ENCODE data around the gene LGALS4.
"Not testable (repeated sequence)": the region's sequence is repeated elsewhere in the genome, so short reads cannot be mapped to it uniquely, and the experiment has no call there.

LGALS4 gene

GRCh38 chr19:38809592-38810252 is 3.0 kb downstream of the LGALS4 start:
- no peak for DNase-seq (ENCODE audit: low read depth, low spot score)
- no peak overlapping the region for H3K4me3 ChIP-seq
- no peaks in the 10 kb centered on the region for H3K36me3 ChIP-seq (ENCODE audit: insufficient read depth, low read length)
- H3K9ac ChIP-seq (ENCODE audit: insufficient read length), result no peak overlapping the region
- no peak overlapping the region for H3K27ac ChIP-seq
- no peak for TF ChIP-seq FOXP2 (optimal IDR thresholded peaks at IDR 0.05; ENCODE audit: control extremely low read depth, extremely low read length, insufficient read depth)
- TF ChIP-seq POLR2AphosphoS5 (IDR thresholded peaks at IDR 0.05; ENCODE audit: borderline replicate concordance, low read depth, low read length), result no peak
- no peak for TF ChIP-seq EZH2 (IDR thresholded peaks at IDR 0.05)
- H3K9me3 ChIP-seq (ENCODE audit: low read depth, low read length), result no peaks in the 10 kb centered on the region

GRCh38 chr19:38808741-38809140 is 4.0 kb downstream of the LGALS4 start:
- DNase-seq (ENCODE audit: low read depth, low spot score), result no peak
- Histone ChIP-seq H3K9ac (ENCODE audit: insufficient read length) (no peak overlapping the region), H3K9me3 (ENCODE audit: low read depth, low read length) (no peaks in the 10 kb centered on the region), H3K4me3 (no peak overlapping the region), H3K27ac (no peak overlapping the region), H3K36me3 (ENCODE audit: insufficient read depth, low read length) (no peaks in the 10 kb centered on the region)
- TF ChIP-seq POLR2AphosphoS5 (IDR thresholded peaks at IDR 0.05; ENCODE audit: borderline replicate concordance, low read depth, low read length) (no peak), FOXP2 (optimal IDR thresholded peaks at IDR 0.05; ENCODE audit: control extremely low read depth, extremely low read length, insufficient read depth) (no peak), EZH2 (IDR thresholded peaks at IDR 0.05) (no peak)

- H3K4me3 ChIP-seq; DNase-seq (ENCODE audit: low read depth, low spot score); H3K9ac ChIP-seq (ENCODE audit: insufficient read length); H3K9me3 ChIP-seq (ENCODE audit: low read depth, low read length); H3K27ac ChIP-seq; H3K36me3 ChIP-seq (ENCODE audit: insufficient read depth, low read length): not testable (repeated sequence)
Observed at GRCh38 chr19:38807374-38808098, 5.2 kb downstream of the LGALS4 start.

DNA sequence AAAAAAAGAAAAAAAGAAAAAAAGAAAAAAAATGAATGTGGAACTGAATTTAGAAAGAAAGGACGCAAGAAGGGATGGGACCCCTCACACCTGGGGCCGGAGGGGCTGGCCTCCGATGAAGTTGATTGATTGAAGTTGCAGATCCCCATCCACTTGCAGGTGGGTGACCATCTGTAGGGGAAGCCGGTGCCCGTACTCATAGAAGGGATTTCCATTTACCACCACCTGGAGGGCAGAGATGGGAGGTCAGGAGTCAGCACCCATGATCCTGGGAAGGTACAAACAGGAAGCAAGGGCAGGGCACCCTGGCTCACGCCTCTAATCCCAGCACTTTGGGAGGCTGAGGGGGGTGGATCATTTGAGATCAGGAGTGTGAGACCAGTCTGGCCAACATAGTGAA is 6.4 kb downstream of the LGALS4 start:
- no peaks in the 10 kb centered on the region for H3K9me3 ChIP-seq (ENCODE audit: low read depth, low read length)
- TF ChIP-seq EZH2 (IDR thresholded peaks at IDR 0.05), result no peak
- TF ChIP-seq POLR2AphosphoS5 (IDR thresholded peaks at IDR 0.05; ENCODE audit: borderline replicate concordance, low read depth, low read length), result no peak
- TF ChIP-seq FOXP2 (optimal IDR thresholded peaks at IDR 0.05; ENCODE audit: control extremely low read depth, extremely low read length, insufficient read depth), result no peak
- H3K4me3 ChIP-seq, result no peak overlapping the region
- no peaks in the 10 kb centered on the region for H3K36me3 ChIP-seq (ENCODE audit: insufficient read depth, low read length)
- no peak for DNase-seq (ENCODE audit: low read depth, low spot score)
- no peak overlapping the region for H3K27ac ChIP-seq
- no peak overlapping the region for H3K9ac ChIP-seq (ENCODE audit: insufficient read length)

DNA sequence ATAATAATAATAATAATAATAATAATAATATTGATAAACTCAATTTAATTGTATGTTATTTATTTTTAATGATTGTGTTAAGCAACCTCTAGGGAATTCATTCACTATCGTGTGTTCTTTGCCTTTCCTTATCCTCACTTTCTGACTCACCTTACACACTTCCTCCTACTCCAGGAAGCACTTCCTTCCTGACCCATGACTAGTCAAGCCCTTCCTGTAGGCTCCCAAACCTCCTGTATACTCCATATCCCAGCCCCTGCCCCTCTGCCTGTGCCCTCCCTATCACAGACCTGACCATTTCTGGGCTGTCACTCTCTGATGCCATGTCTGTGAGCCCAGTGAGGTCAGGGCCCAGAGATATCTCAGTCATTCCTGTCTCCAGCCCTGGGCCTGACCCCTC is 7.6 kb downstream of the LGALS4 start:
- Histone ChIP-seq H3K36me3 (ENCODE audit: insufficient read depth, low read length) (no peaks in the 10 kb centered on the region), H3K9me3 (ENCODE audit: low read depth, low read length) (no peaks in the 10 kb centered on the region), H3K27ac (no peak overlapping the region), H3K9ac (ENCODE audit: insufficient read length) (no peak overlapping the region), H3K4me3 (no peak overlapping the region)
- TF ChIP-seq FOXP2 (optimal IDR thresholded peaks at IDR 0.05; ENCODE audit: control extremely low read depth, extremely low read length, insufficient read depth), result no peak
- no peak for TF ChIP-seq EZH2 (IDR thresholded peaks at IDR 0.05)
- no peak for TF ChIP-seq POLR2AphosphoS5 (IDR thresholded peaks at IDR 0.05; ENCODE audit: borderline replicate concordance, low read depth, low read length)
- DNase-seq (ENCODE audit: low read depth, low spot score), result no peak

DNA sequence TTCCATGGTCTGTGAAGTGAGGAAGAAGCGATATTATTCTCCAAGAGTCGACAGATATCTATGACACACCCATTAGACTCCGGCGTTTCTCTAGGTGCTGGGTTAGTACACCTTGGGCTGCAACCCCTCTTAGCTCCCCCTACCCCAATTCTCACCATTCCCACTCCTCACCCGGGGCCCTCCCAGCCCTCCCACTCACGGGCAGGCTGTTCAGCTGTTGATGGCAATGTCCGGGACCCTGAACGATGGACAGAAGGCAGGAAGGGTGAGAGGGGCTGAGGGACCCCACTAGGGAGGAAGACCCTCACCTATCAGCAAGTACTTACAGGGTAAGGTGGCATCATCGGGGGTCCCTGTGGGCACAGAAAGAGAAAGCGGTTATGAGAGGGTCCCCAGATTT is 9.2 kb downstream of the LGALS4 start:
- H3K4me3 ChIP-seq, result no peak overlapping the region
- TF ChIP-seq POLR2AphosphoS5 (IDR thresholded peaks at IDR 0.05; ENCODE audit: borderline replicate concordance, low read depth, low read length) (no peak), EZH2 (IDR thresholded peaks at IDR 0.05) (no peak), FOXP2 (optimal IDR thresholded peaks at IDR 0.05; ENCODE audit: control extremely low read depth, extremely low read length, insufficient read depth) (no peak)
- H3K9ac ChIP-seq (ENCODE audit: insufficient read length), result no peak overlapping the region
- no peaks in the 10 kb centered on the region for H3K36me3 ChIP-seq (ENCODE audit: insufficient read depth, low read length)
- no peak overlapping the region for H3K27ac ChIP-seq
- DNase-seq (ENCODE audit: low read depth, low spot score), result no peak
- H3K9me3 ChIP-seq (ENCODE audit: low read depth, low read length), result no peaks in the 10 kb centered on the region

DNA sequence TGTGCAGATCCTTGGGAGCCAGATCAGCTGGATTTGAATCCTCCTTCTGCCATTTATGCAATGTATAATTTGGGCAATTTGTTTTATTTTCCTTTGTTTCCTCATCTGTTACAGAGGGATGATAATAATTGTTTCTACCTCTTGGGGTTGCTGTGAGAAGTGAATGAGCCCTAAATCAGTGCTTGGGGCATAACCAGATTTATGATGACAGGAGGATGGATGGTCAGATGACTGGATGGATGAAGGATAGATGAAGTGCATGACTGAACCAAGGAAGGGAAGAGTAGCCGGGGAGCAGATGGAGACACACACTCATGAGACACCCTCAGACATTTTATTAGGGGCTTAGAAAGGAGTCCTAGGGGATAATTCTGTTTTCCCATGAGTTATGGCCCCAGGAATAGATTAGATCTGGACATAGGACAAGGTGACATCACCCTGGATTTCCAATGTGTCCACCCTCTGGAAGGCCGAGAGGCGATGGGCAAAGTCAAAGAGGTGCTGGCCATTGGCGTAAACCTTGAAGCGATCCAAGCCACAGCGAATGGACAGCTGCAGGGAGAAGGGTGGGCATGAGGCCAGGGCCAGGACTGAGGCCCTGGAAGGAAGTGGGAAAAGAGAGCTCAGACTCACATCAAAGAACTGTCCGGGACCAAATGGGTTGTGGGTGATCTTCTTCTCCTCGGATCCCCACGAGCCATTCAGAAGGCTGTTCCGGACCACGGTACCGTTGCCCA is 11.2 kb downstream of the LGALS4 start:
- TF ChIP-seq FOXP2 (optimal IDR thresholded peaks at IDR 0.05; ENCODE audit: control extremely low read depth, extremely low read length, insufficient read depth) (no peak), POLR2AphosphoS5 (IDR thresholded peaks at IDR 0.05; ENCODE audit: borderline replicate concordance, low read depth, low read length) (no peak), EZH2 (IDR thresholded peaks at IDR 0.05) (no peak)
- no peaks in the 10 kb centered on the region for H3K9me3 ChIP-seq (ENCODE audit: low read depth, low read length)
- DNase-seq (ENCODE audit: low read depth, low spot score), result no peak
- H3K27ac ChIP-seq, result no peak overlapping the region
- H3K36me3 ChIP-seq (ENCODE audit: insufficient read depth, low read length), result no peaks in the 10 kb centered on the region
- no peak overlapping the region for H3K4me3 ChIP-seq
- no peak overlapping the region for H3K9ac ChIP-seq (ENCODE audit: insufficient read length)

GRCh38 chr19:38800577-38801347 is 12.0 kb downstream of the LGALS4 start:
- no peak for TF ChIP-seq EZH2 (IDR thresholded peaks at IDR 0.05)
- no peak for TF ChIP-seq POLR2AphosphoS5 (IDR thresholded peaks at IDR 0.05; ENCODE audit: borderline replicate concordance, low read depth, low read length)
- TF ChIP-seq FOXP2 (optimal IDR thresholded peaks at IDR 0.05; ENCODE audit: control extremely low read depth, extremely low read length, insufficient read depth), result no peak

More at GRCh38 chr19:38800577-38801347, 12.0 kb downstream of the LGALS4 start:
- Histone ChIP-seq H3K4me3 (no peak overlapping the region), H3K27ac (no peak overlapping the region), H3K9ac (ENCODE audit: insufficient read length) (no peak overlapping the region), H3K9me3 (ENCODE audit: low read depth, low read length) (no peaks in the 10 kb centered on the region), H3K36me3 (ENCODE audit: insufficient read depth, low read length) (no peaks in the 10 kb centered on the region)
- no peak for DNase-seq (ENCODE audit: low read depth, low spot score)

All from SK-N-MC (cell line).